ENCODE data around the gene GFM1. TPM values are rescaled to one million over a fixed set of nuclear protein-coding genes. Genes with fewer than 3 reads are reported as not detected.
A peak's percentile ranks its signal among the peaks of the same experiment; 100 is the strongest.

Gene GFM1
- total and polyA plus RNA-seq, 2 of the 13 experiments (the other 11 are each of a cell fraction or from before 2014, with no cell fraction given), result 10.5 to 59.0 TPM

DNA sequence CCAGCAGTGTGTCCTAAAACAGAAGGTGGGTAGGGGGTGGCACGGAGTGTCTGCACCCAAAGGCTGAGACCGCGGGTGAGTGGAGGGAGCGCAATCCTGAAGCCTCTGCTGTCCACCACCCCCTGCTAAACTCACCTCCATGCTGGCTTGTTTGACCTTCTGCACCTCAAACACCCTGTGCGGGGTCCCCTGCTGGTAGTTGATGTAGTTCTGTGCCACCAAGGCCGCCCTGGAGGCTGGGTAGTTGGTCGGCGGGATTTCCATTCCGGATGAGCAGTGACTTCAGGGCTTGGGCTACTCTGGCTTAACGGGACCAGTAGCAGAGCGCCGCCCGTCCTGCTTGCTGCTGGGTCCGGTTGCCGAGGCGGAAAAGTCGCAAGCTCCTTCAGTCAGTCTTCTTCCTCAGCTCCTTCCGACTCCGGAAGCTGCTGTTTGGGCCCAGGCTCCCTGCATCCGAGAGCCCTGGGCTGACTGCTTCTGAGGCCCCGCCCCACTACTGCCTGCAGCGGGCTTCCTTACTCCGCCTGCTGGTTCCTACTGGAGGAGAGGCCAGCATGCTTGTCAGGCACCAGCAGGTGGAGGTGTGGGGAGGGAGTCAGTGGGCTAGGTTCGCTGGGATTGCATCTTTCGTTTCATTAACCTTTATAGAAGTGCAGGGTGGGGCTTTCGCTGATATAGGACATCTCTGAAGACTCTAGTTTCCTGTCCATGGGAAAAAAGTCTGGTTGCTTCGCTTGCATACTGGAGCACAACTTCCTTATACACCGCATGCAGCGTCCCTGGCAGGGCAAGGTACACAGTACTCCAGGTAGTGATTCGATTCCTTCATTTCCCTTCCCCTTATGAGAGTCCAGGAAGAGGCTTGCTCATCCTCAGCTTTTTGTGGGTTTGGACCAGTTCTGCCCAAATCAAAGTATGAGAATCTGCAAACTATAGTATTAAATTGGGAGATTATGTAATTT is 28.2 kb downstream of the GFM1 start, which contains the start of gene LXN:
Gene LXN, minus strand, starts transcription at position 434 of the 962 bp plus-strand sequence. Its CDS starts 170 bp downstream, at position 264.
- Histone ChIP-seq H3K36me3 (replicated peaks in 1 of 2; ENCODE audit: control insufficient read depth in 1 of 2, insufficient read depth in 2 of 2, low read length in 2 of 2) (peaks cover 6 to 28% of the 10 kb centered on the region in 2 experiments; a peak in 4 of 5 replicates), H3K4me3 (replicated peaks in 1 of 3; ENCODE audit: insufficient read depth in 1 of 3, low read depth in 2 of 3, low read length in 3 of 3) (no peak within 1 kb of the TSS), H3K27me3 (ENCODE audit: control insufficient read depth in 1 of 2, insufficient read depth in 2 of 2, low read length in 2 of 2) (no peaks in the 10 kb centered on the region), H2AFZ (ENCODE audit: low read length) (no peak within 1 kb of the TSS), H3K9me3 (ENCODE audit: low read length) (no peaks in the 10 kb centered on the region), H3K4me2 (ENCODE audit: low read depth, low read length) (no peak within 1 kb of the TSS), H3K79me2 (ENCODE audit: insufficient read depth, low read length) (no peaks in the 10 kb centered on the region), H3K9ac (ENCODE audit: insufficient read depth, low read depth, low read length) (no peak within 1 kb of the TSS), H4K20me1 (ENCODE audit: insufficient read depth, low read length) (no peaks in the 10 kb centered on the region), H3K27ac (ENCODE audit: extremely low read length, insufficient read depth, low read length) (no peak within 1 kb of the TSS), H3K4me1 (ENCODE audit: insufficient read depth, low read length) (no peaks in the 10 kb centered on the region)
- FAIRE-seq (no peak), DNase-seq (ENCODE audit: low spot score) (peak; percentile 3), ATAC-seq (peak; percentile 93)
- BruUV-seq (replicated peaks), result no TSS peak
- in situ Hi-C loops (cut with HindIII; ENCODE audit: extremely low pct_ligation_motif_present, low pct_unique_long_range_greater_than_20kb), result no loop called here
- POLR2A ChIA-PET, result no interaction called here
- CTCF ChIA-PET (ENCODE audit: low intra/inter-chr PET ratio, low total read pairs), result no interaction called here
- WGBS (ENCODE audit: low lambda C conversion rate), result 95% methylated on average over 26 of the region's 30 CpGs
- intact Hi-C loops (cut with micrococcal nuclease; ENCODE audit: unreplicated experiment), result no loop called here
- TF ChIP-seq, protein P1, sequence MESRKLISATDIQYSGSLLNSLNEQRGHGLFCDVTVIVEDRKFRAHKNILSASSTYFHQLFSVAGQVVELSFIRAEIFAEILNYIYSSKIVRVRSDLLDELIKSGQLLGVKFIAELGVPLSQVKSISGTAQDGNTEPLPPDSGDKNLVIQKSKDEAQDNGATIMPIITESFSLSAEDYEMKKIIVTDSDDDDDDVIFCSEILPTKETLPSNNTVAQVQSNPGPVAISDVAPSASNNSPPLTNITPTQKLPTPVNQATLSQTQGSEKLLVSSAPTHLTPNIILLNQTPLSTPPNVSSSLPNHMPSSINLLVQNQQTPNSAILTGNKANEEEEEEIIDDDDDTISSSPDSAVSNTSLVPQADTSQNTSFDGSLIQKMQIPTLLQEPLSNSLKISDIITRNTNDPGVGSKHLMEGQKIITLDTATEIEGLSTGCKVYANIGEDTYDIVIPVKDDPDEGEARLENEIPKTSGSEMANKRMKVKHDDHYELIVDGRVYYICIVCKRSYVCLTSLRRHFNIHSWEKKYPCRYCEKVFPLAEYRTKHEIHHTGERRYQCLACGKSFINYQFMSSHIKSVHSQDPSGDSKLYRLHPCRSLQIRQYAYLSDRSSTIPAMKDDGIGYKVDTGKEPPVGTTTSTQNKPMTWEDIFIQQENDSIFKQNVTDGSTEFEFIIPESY (CRISPR knock-in tag; IDR thresholded peaks at IDR 0.05), result peak; percentile 48; the same call in 1 of the 2 replicates
- TF ChIP-seq ZNF20 (CRISPR knock-in tag; IDR thresholded peaks at IDR 0.05) (no peak), CAMTA2 (CRISPR knock-in tag; IDR thresholded peaks at IDR 0.05; ENCODE audit: borderline replicate concordance) (no peak), ZNF777 (CRISPR knock-in tag; IDR thresholded peaks at IDR 0.05) (no peak), AGO2 (optimal IDR thresholded peaks at IDR 0.05; ENCODE audit: low read depth, low read length) (peak; percentile 40), ZNF75D (CRISPR knock-in tag; IDR thresholded peaks at IDR 0.05; ENCODE audit: borderline replicate concordance) (no peak), TCF7 (IDR thresholded peaks at IDR 0.05; ENCODE audit: low read depth) (no peak), TBX2 (CRISPR knock-in tag; IDR thresholded peaks at IDR 0.05; ENCODE audit: borderline replicate concordance) (no peak)
- TF ChIP-seq, protein P2, sequence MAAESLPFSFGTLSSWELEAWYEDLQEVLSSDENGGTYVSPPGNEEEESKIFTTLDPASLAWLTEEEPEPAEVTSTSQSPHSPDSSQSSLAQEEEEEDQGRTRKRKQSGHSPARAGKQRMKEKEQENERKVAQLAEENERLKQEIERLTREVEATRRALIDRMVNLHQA (CRISPR knock-in tag; IDR thresholded peaks at IDR 0.05), result no peak
- TF ChIP-seq, protein P3, sequence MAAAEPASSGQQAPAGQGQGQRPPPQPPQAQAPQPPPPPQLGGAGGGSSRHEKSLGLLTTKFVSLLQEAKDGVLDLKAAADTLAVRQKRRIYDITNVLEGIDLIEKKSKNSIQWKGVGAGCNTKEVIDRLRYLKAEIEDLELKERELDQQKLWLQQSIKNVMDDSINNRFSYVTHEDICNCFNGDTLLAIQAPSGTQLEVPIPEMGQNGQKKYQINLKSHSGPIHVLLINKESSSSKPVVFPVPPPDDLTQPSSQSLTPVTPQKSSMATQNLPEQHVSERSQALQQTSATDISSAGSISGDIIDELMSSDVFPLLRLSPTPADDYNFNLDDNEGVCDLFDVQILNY (CRISPR knock-in tag; conservative IDR thresholded peaks at IDR 0.05), result no peak
- TF ChIP-seq, protein P4, sequence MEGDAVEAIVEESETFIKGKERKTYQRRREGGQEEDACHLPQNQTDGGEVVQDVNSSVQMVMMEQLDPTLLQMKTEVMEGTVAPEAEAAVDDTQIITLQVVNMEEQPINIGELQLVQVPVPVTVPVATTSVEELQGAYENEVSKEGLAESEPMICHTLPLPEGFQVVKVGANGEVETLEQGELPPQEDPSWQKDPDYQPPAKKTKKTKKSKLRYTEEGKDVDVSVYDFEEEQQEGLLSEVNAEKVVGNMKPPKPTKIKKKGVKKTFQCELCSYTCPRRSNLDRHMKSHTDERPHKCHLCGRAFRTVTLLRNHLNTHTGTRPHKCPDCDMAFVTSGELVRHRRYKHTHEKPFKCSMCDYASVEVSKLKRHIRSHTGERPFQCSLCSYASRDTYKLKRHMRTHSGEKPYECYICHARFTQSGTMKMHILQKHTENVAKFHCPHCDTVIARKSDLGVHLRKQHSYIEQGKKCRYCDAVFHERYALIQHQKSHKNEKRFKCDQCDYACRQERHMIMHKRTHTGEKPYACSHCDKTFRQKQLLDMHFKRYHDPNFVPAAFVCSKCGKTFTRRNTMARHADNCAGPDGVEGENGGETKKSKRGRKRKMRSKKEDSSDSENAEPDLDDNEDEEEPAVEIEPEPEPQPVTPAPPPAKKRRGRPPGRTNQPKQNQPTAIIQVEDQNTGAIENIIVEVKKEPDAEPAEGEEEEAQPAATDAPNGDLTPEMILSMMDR (CRISPR knock-in tag; IDR thresholded peaks at IDR 0.05), result 0 out of 2 replicates have a peak, but pooled peaks have one; percentile 17
- TF ChIP-seq, protein P5, sequence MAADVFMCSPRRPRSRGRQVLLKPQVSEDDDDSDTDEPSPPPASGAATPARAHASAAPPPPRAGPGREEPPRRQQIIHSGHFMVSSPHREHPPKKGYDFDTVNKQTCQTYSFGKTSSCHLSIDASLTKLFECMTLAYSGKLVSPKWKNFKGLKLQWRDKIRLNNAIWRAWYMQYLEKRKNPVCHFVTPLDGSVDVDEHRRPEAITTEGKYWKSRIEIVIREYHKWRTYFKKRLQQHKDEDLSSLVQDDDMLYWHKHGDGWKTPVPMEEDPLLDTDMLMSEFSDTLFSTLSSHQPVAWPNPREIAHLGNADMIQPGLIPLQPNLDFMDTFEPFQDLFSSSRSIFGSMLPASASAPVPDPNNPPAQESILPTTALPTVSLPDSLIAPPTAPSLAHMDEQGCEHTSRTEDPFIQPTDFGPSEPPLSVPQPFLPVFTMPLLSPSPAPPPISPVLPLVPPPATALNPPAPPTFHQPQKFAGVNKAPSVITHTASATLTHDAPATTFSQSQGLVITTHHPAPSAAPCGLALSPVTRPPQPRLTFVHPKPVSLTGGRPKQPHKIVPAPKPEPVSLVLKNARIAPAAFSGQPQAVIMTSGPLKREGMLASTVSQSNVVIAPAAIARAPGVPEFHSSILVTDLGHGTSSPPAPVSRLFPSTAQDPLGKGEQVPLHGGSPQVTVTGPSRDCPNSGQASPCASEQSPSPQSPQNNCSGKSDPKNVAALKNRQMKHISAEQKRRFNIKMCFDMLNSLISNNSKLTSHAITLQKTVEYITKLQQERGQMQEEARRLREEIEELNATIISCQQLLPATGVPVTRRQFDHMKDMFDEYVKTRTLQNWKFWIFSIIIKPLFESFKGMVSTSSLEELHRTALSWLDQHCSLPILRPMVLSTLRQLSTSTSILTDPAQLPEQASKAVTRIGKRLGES (CRISPR knock-in tag; IDR thresholded peaks at IDR 0.05; ENCODE audit: borderline replicate concordance), result no peak
- TF ChIP-seq, protein P6, sequence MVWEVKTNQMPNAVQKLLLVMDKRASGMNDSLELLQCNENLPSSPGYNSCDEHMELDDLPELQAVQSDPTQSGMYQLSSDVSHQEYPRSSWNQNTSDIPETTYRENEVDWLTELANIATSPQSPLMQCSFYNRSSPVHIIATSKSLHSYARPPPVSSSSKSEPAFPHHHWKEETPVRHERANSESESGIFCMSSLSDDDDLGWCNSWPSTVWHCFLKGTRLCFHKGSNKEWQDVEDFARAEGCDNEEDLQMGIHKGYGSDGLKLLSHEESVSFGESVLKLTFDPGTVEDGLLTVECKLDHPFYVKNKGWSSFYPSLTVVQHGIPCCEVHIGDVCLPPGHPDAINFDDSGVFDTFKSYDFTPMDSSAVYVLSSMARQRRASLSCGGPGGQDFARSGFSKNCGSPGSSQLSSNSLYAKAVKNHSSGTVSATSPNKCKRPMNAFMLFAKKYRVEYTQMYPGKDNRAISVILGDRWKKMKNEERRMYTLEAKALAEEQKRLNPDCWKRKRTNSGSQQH (CRISPR knock-in tag; IDR thresholded peaks at IDR 0.05; ENCODE audit: low read depth), result no peak
